ENCODE results near the gene NDRG3.

The NDRG3 gene

GRCh38 chr20:36745927-36746659 is at the start of gene NDRG3:
NDRG3 (minus strand) TSS chr20:36746090; CDS start chr20:36721735, 24,355 bp downstream.
- DNase-seq, result peak; percentile 96

- DNase-seq, result no peak
These were observed 48.2 kb upstream of the NDRG3 start for GRCh38 chr20:36794116-36794474.

GRCh38 chr20:36793294-36794115 is 47.6 kb upstream of the NDRG3 start:
- DNase-seq, result no peak

GRCh38 chr20:36792422-36792821 is 46.5 kb upstream of the NDRG3 start:
- DNase-seq, result no peak

- no peak for DNase-seq
These were observed 46.0 kb upstream of the NDRG3 start for GRCh38 chr20:36791862-36792261.

- DNase-seq, result no peak
These were observed 40.8 kb upstream of the NDRG3 start for GRCh38 chr20:36786663-36787062.

GRCh38 chr20:36786246-36786645 is 40.4 kb upstream of the NDRG3 start:
- DNase-seq, result no peak

GRCh38 chr20:36785308-36785707 is 39.4 kb upstream of the NDRG3 start:
- no peak for DNase-seq

- DNase-seq, result no peak
These were observed 39.0 kb upstream of the NDRG3 start for GRCh38 chr20:36784900-36785299.

GRCh38 chr20:36784116-36784515 is 38.2 kb upstream of the NDRG3 start:
- no peak for DNase-seq

- no peak for DNase-seq
These were observed 33.8 kb upstream of the NDRG3 start for GRCh38 chr20:36779656-36780025.

- no peak for DNase-seq
These were observed 33.2 kb upstream of the NDRG3 start for GRCh38 chr20:36778831-36779655.

- DNase-seq, result no peak
These were observed 31.7 kb upstream of the NDRG3 start for GRCh38 chr20:36777576-36777975.

- DNase-seq, result peak; percentile 75
These were observed 31.3 kb upstream of the NDRG3 start for GRCh38 chr20:36777167-36777566.

GRCh38 chr20:36775826-36776225 is 29.9 kb upstream of the NDRG3 start:
- no peak for DNase-seq

GRCh38 chr20:36775196-36775595 is 29.3 kb upstream of the NDRG3 start:
- no peak for DNase-seq

- peak; percentile 99 for DNase-seq
These were observed 27.9 kb upstream of the NDRG3 start, which contains the start of gene DSN1 for GRCh38 chr20:36773597-36774390. DSN1 (minus strand) TSS chr20:36773763; CDS start chr20:36771458, 2,305 bp downstream.

- DNase-seq, result no peak
These were observed 27.3 kb upstream of the NDRG3 start for GRCh38 chr20:36773107-36773596.

- DNase-seq, result no peak
These were observed 24.8 kb upstream of the NDRG3 start for GRCh38 chr20:36770680-36771079.

- no peak for DNase-seq
These were observed 23.0 kb upstream of the NDRG3 start for GRCh38 chr20:36768768-36769430.

- DNase-seq, result no peak
These were observed 15.2 kb upstream of the NDRG3 start for GRCh38 chr20:36761125-36761524.

- no peak for DNase-seq
These were observed 14.8 kb upstream of the NDRG3 start for GRCh38 chr20:36760647-36761046.
